Sigmoid colon (tissue), 3 donors: ENCODE data around the gene NPHP4.

Experiments
- POLR2A ChIP-seq, 2 donors: fragments of 450-650 bp; IDR thresholded peaks; one replicate each; pipeline ENCODE4 v1.6.1; 2016; ENCODE audit warnings: antibody characterized with exemption in 2 of 2, mild to moderate bottlenecking in 2 of 2, moderate library complexity in 2 of 2
- TF ChIP-seq, protein P1 (sequence below), 4 experiments: fragments of 450-650 bp in 3 of 4; fragments of 200-600 bp in 1 of 4; IDR thresholded peaks; one replicate each; pipeline ENCODE4 v1.5.1; 2016 to 2019; ENCODE audit warnings: antibody characterized with exemption in 4 of 4, mild to moderate bottlenecking in 3 of 4, moderate library complexity in 2 of 4

DNA sequence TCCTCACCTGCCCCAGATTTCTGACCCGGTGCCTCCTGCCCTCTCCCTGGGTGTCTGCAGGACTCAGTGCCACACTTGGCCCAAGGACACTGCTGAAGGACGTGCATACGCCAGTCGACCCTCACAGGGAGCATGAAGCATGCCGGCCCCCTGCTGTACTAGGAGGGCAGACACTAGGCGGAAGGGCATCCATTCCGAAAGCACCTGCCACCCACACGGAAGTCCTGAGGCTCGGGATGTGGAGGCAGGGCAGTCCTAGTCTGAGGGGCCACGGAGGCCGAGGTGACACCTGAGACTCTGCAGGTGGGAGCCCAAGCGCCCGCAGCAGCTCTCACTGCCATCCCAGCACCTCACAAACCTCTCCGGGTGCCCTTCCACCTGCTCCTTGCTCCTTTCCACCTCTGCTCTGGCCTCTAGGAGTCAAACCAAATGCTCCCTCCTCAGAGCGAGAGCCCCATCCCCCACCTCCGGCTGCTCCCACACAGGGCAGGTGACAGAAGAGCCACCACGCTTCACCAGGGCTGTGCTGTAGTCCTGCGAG is 2.4 kb downstream of the NPHP4 start:
- TF ChIP-seq, protein P1, sequence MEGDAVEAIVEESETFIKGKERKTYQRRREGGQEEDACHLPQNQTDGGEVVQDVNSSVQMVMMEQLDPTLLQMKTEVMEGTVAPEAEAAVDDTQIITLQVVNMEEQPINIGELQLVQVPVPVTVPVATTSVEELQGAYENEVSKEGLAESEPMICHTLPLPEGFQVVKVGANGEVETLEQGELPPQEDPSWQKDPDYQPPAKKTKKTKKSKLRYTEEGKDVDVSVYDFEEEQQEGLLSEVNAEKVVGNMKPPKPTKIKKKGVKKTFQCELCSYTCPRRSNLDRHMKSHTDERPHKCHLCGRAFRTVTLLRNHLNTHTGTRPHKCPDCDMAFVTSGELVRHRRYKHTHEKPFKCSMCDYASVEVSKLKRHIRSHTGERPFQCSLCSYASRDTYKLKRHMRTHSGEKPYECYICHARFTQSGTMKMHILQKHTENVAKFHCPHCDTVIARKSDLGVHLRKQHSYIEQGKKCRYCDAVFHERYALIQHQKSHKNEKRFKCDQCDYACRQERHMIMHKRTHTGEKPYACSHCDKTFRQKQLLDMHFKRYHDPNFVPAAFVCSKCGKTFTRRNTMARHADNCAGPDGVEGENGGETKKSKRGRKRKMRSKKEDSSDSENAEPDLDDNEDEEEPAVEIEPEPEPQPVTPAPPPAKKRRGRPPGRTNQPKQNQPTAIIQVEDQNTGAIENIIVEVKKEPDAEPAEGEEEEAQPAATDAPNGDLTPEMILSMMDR (IDR thresholded peaks at IDR 0.05), result no peak
- TF ChIP-seq POLR2A (IDR thresholded peaks at IDR 0.05), result no peak
